Measurements from ENCODE around the gene TMEM132C.

DNA sequence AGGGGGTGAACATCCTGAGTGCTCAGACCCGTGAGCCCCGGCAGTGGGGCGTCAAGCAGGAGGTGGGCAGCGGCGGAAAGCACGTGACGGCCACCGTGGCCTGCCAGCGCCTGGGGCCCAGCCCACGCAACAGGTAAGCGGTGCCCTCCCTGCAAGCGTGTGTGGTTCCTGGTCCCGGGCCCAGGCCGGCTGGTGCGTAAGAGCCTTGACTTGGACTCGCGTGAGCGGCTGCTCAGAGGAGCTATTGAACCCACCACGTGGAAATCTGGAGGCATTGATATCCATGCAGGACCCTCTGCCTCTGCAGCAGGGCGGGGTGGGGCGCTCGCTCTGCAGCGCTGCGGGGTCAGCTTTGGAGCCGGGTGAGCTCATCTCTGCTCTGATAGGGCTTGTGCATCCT, 277.0 kb downstream of the TMEM132C start:
- TF ChIP-seq POLR2A (IDR thresholded peaks at IDR 0.05), result no peak
- TF ChIP-seq, protein P1, sequence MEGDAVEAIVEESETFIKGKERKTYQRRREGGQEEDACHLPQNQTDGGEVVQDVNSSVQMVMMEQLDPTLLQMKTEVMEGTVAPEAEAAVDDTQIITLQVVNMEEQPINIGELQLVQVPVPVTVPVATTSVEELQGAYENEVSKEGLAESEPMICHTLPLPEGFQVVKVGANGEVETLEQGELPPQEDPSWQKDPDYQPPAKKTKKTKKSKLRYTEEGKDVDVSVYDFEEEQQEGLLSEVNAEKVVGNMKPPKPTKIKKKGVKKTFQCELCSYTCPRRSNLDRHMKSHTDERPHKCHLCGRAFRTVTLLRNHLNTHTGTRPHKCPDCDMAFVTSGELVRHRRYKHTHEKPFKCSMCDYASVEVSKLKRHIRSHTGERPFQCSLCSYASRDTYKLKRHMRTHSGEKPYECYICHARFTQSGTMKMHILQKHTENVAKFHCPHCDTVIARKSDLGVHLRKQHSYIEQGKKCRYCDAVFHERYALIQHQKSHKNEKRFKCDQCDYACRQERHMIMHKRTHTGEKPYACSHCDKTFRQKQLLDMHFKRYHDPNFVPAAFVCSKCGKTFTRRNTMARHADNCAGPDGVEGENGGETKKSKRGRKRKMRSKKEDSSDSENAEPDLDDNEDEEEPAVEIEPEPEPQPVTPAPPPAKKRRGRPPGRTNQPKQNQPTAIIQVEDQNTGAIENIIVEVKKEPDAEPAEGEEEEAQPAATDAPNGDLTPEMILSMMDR (IDR thresholded peaks at IDR 0.05), result no peak

Measured in heart left ventricle (tissue), 13 donors.